Endothelial cell of umbilical vein (primary cell): ENCODE data around the gene SYNPR. TPM values are rescaled to one million over a fixed set of nuclear protein-coding genes. Genes with fewer than 3 reads are reported as not detected.

Experiments used
- BruUV-seq: library from RNA; stranded (reverse); fragments of 400-500 nt; replicated peaks from 2 replicates; lab custom pipeline; 2021; lab: Mats Ljungman, UMichigan
- CTCF ChIA-PET: fragments of 300-600, 350-600 bp; sonication (Branson Sonifier 250); formaldehyde crosslinking; loops from one replicate; lab custom pipeline; 2021; ENCODE audit warnings: antibody characterized with exemption, inconsistent platforms; lab: Charles Lee
- POLR2A ChIA-PET: fragments of 300-600, 350-600 bp; sonication (Branson Sonifier 250); formaldehyde crosslinking; loops from one replicate; lab custom pipeline; 2021; ENCODE audit warnings: antibody characterized with exemption, inconsistent platforms; lab: Charles Lee
- DNase-seq: peaks from one replicate; pipeline ENCODE4 v3.0.0-alpha.2; 2011; ENCODE audit warnings: low read depth, low spot score
- FAIRE-seq: peaks from 2 replicates; lab custom pipeline; 2011; peaks lifted over from hg19 to GRCh38; lab: Jason Lieb, UNC
- H2AFZ ChIP-seq: 2 replicates; pipeline ENCODE4 v1.6.0; 2012; ENCODE audit warnings: low read depth, low read length, control low read depth, inconsistent platforms
- H3K27ac ChIP-seq: 2 replicates; pipeline ENCODE4 v1.5.1; 2011; ENCODE audit warnings: low read depth, mild to moderate bottlenecking, control low read depth, low read length, moderate library complexity; ENCODE audit not compliant: insufficient read depth
- H3K27me3 ChIP-seq, 2 experiments: 2 replicates each; pipeline versions ENCODE4 v1.6.0 to v1.6.1; 2011; ENCODE audit warnings: low read length in 2 of 2, mixed read lengths in 1 of 2; ENCODE audit not compliant: control insufficient read depth in 2 of 2, insufficient read depth in 2 of 2
- H3K36me3 ChIP-seq, 2 experiments: 2 replicates in 1 of 2; 3 replicates in 1 of 2; pipeline ENCODE4 v1.5.1; 2011; ENCODE audit warnings: low read length in 2 of 2, mild to moderate bottlenecking in 1 of 2, moderate library complexity in 1 of 2; ENCODE audit not compliant: control insufficient read depth in 2 of 2, insufficient read depth in 2 of 2; ENCODE audit errors: extremely low read depth in 1 of 2
- H3K4me1 ChIP-seq: 3 replicates; pipeline ENCODE4 v1.5.1; 2011; ENCODE audit warnings: mild to moderate bottlenecking, low read length; ENCODE audit not compliant: control insufficient read depth, insufficient read depth; ENCODE audit errors: extremely low read depth
- H3K4me2 ChIP-seq: 2 replicates; pipeline ENCODE4 v1.6.1; 2011; ENCODE audit warnings: low read length, control low read depth, mixed read lengths; ENCODE audit not compliant: insufficient read depth
- H3K4me3 ChIP-seq, 3 experiments: fragments of 200-600 bp in 1 of 3; sonication (generic), shearing (Covaris generic) in 1 of 3; replicated peaks in 1 of 3; 2 replicates each; pipeline ENCODE4 v1.5.1; 2011 to 2016; ENCODE audit warnings: control low read depth in 3 of 3, low read length in 3 of 3, mild to moderate bottlenecking in 2 of 3, inconsistent platforms in 1 of 3, low read depth in 1 of 3, moderate library complexity in 1 of 3; ENCODE audit not compliant: insufficient read depth in 1 of 3
- H3K79me2 ChIP-seq: 2 replicates; pipeline ENCODE4 v1.6.0; 2012; ENCODE audit warnings: low read length, inconsistent platforms; ENCODE audit not compliant: control insufficient read depth, insufficient read depth
- H3K9ac ChIP-seq: replicated peaks from 2 replicates; pipeline ENCODE3; 2011; ENCODE audit warnings: low read length, control low read depth; ENCODE audit not compliant: insufficient read depth; ENCODE audit errors: extremely low read depth
- H3K9me1 ChIP-seq: replicated peaks from 3 replicates; pipeline ENCODE4 v1.6.0; 2011; ENCODE audit warnings: mild to moderate bottlenecking, low read length; ENCODE audit not compliant: control insufficient read depth, insufficient read depth; ENCODE audit errors: extremely low read depth
- H3K9me3 ChIP-seq: replicated peaks from 2 replicates; pipeline ENCODE4 v1.5.1; 2012; ENCODE audit warnings: low read length, inconsistent platforms; ENCODE audit not compliant: control insufficient read depth, insufficient read depth
- H4K20me1 ChIP-seq: replicated peaks from 2 replicates; pipeline ENCODE3; 2011; ENCODE audit warnings: mild to moderate bottlenecking, low read length; ENCODE audit not compliant: control insufficient read depth, insufficient read depth; ENCODE audit errors: extremely low read depth
- EZH2 ChIP-seq: IDR thresholded peaks from 2 replicates; pipeline ENCODE4 v1.6.1; 2012; ENCODE audit warnings: borderline replicate concordance, low read depth, mild to moderate bottlenecking, moderate library complexity, low read length, inconsistent platforms; ENCODE audit not compliant: severe bottlenecking
- FOS ChIP-seq: IDR thresholded peaks from 2 replicates; pipeline ENCODE4 v1.6.1; 2011; ENCODE audit warnings: mild to moderate bottlenecking, low read length, moderate library complexity, borderline replicate concordance; ENCODE audit not compliant: insufficient read depth
- GATA2 ChIP-seq: IDR thresholded peaks from 2 replicates; pipeline ENCODE4 v1.7.0; 2011; ENCODE audit warnings: low read depth, mild to moderate bottlenecking, moderate library complexity, mixed read lengths, low read length; ENCODE audit not compliant: insufficient read length, insufficient read depth
- JUN ChIP-seq: IDR thresholded peaks from 2 replicates; pipeline ENCODE4 v1.6.1; 2011; ENCODE audit warnings: borderline replicate concordance, low read depth; ENCODE audit not compliant: insufficient read length, insufficient read depth
- MYC ChIP-seq: IDR thresholded peaks from one replicate; pipeline ENCODE4 v1.6.1; 2011; ENCODE audit warnings: mild to moderate bottlenecking, low read depth, low read length
- POLR2A ChIP-seq: IDR thresholded peaks from 2 replicates; pipeline ENCODE4 v1.6.1; 2012; ENCODE audit warnings: low read depth, mild to moderate bottlenecking, control low read depth, low read length
- POLR2AphosphoS5 ChIP-seq: IDR thresholded peaks from 2 replicates; pipeline ENCODE4 v1.6.1; 2012; ENCODE audit warnings: low read depth, mild to moderate bottlenecking, control low read depth, low read length, moderate library complexity; ENCODE audit not compliant: insufficient read depth
- dilution Hi-C: fragments of 300-500 bp; cut with MboI; formaldehyde crosslinking; loops from one replicate; pipeline ENCODE4 v1.15.0; 2019; ENCODE audit warnings: low sequenced_read_pairs; ENCODE audit not compliant: extremely low pct_ligation_motif_present
- intact Hi-C: fragments of 100-400 bp; cut with micrococcal nuclease; formaldehyde crosslinking; loops from one replicate; pipeline ENCODE4 v1.10.0; 2022
- polyA plus RNA-seq, 4 experiments: library from polyadenylated mRNA; depleted of rRNA in 3 of 4; stranded (reverse) in 3 of 4; unstranded in 1 of 4; fragments of >200 nt; gene quantifications; 2 replicates each; pipeline versions ENCODE4 v1.2.1 to v1.2.3, GENCODE V29; 2011 to 2012; ENCODE audit warnings: missing spikeins in 1 of 4
- total RNA-seq: library from RNA; stranded (reverse); gene quantifications from 2 replicates; pipeline ENCODE4 v1.2.3, GENCODE V29; 2021
- TF ChIP-seq, protein P1 (sequence below), 2 donors: IDR thresholded peaks; 1 replicate in 1 of 2; 2 replicates in 1 of 2; pipeline ENCODE4 v1.5.1; 2011; ENCODE audit warnings: low read length in 2 of 2, mild to moderate bottlenecking in 2 of 2, moderate library complexity in 2 of 2, control low read depth in 1 of 2, inconsistent platforms in 1 of 2, low read depth in 1 of 2; ENCODE audit not compliant: insufficient read depth in 1 of 2; ENCODE audit errors: extremely low read depth in 1 of 2
- TF ChIP-seq, protein P2 (sequence below): IDR thresholded peaks from 2 replicates; pipeline ENCODE4 v1.6.1; 2011; ENCODE audit not compliant: insufficient read depth, insufficient read length

SYNPR gene
- total and polyA plus RNA-seq, 2 donors (not counting 3 experiments of a cell fraction or from before 2014, with no cell fraction given): not detected

DNA sequence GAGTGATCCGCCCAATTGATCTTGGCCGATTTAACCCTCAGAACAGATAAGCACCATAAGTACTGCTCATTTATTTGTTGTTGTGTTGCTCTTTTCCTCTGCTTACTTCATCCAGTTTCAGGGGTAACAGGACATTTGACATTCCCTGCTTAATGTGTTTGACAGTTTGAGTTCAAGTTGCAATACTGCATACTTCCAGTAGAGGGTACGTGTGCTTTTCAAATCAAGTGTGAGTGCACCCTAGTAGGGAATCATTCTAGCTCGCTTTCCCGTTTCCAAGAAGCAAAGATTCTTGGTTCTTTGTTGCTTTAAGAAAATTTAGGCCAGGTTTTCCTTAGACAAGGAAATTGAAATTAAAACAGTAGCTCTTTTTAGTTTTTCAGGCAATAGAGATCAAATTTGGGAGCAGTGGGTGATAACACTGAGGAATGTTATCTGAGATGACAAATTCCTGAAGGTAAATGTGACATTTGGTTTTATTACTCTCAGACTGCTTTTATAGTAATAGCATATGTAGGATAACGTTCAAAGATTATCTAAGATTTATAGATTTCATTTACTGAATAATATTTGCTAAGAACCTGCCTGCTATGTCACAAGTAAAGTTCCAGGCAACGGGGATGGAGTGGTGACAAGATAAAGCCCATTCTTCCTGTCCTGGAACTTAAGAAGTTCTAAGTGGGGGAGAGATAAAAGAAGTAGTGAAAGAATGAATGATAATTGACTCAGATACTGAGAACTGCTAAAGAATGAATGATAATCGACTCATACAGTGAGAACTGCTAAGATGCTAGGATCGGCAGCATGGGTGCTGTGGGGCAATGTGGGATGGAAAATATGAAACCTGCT lies 73.3 kb downstream of the SYNPR start:
- Histone ChIP-seq H3K27ac (no peak overlapping the region), H3K4me3 (no peak overlapping the region), H2AFZ (no peak overlapping the region), H3K4me2 (no peak overlapping the region), H3K9ac (no peak overlapping the region), H3K9me3 (no peaks in the 10 kb centered on the region), H4K20me1 (no peaks in the 10 kb centered on the region), H3K36me3 (no peaks in the 10 kb centered on the region), H3K9me1 (no peaks in the 10 kb centered on the region), H3K27me3 (peaks cover 0 to 3% of the 10 kb centered on the region in 2 experiments), H3K79me2 (no peaks in the 10 kb centered on the region), H3K4me1 (no peaks in the 10 kb centered on the region)
- dilution Hi-C loops: no loop called here
- no TSS peak for BruUV-seq
- TF ChIP-seq, protein P1, sequence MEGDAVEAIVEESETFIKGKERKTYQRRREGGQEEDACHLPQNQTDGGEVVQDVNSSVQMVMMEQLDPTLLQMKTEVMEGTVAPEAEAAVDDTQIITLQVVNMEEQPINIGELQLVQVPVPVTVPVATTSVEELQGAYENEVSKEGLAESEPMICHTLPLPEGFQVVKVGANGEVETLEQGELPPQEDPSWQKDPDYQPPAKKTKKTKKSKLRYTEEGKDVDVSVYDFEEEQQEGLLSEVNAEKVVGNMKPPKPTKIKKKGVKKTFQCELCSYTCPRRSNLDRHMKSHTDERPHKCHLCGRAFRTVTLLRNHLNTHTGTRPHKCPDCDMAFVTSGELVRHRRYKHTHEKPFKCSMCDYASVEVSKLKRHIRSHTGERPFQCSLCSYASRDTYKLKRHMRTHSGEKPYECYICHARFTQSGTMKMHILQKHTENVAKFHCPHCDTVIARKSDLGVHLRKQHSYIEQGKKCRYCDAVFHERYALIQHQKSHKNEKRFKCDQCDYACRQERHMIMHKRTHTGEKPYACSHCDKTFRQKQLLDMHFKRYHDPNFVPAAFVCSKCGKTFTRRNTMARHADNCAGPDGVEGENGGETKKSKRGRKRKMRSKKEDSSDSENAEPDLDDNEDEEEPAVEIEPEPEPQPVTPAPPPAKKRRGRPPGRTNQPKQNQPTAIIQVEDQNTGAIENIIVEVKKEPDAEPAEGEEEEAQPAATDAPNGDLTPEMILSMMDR (IDR thresholded peaks at IDR 0.05; ENCODE audit: extremely low read depth in 1 of 2, insufficient read depth in 1 of 2, low read depth in 1 of 2, low read length in 2 of 2): peak; percentile 59 to 72
- TF ChIP-seq JUN: no peak
- peak; percentile 68 for FAIRE-seq
- DNase-seq: peak; percentile 55
- intact Hi-C loops: loop anchor here (1.0 to 5.0 kb wide), 3 partner anchors 467 to 1131 kb away; no protein-coding TSS in a partner anchor
- ChIA-PET POLR2A (no interaction called here), CTCF (interaction anchor here (0.5 to 5.0 kb wide), 15 partner anchors 7 to 1135 kb away, joined by 3 to 153 read pairs (median 5); partner anchors contain the start of gene C3orf49)

DNA sequence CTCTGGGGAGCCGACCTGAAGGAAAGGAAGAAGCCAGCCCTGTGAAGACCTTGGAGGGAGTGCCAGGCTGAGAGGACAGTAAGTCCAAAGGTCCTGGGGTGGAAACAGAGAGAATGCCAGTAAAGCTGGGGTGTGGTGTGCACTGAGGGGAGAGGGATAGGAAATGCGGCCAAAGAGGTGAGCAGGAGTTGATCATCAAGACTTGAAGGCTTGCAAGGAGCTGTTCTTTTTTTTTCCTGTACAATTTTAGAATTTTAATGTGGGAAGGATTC lies 73.8 kb downstream of the SYNPR start:
- ChIA-PET CTCF (interaction anchor here (0.6 to 5.0 kb wide), 5 partner anchors 16 to 672 kb away, joined by 3 to 153 read pairs (median 5); partner anchors contain the start of gene C3orf49), POLR2A (no interaction called here)
- Histone ChIP-seq H3K9me3 (no peaks in the 10 kb centered on the region), H4K20me1 (no peaks in the 10 kb centered on the region), H3K4me1 (no peaks in the 10 kb centered on the region), H3K27ac (no peak overlapping the region), H3K4me3 (no peak overlapping the region), H3K27me3 (peaks cover 0 to 3% of the 10 kb centered on the region in 2 experiments), H3K9ac (no peak overlapping the region), H3K4me2 (no peak overlapping the region), H3K79me2 (no peaks in the 10 kb centered on the region), H3K9me1 (no peaks in the 10 kb centered on the region), H2AFZ (no peak overlapping the region), H3K36me3 (no peaks in the 10 kb centered on the region)
- no peak for DNase-seq
- intact Hi-C loops (loop anchor here (5.0 kb wide), 1 partner anchor 1130 kb away; no protein-coding TSS in a partner anchor), dilution Hi-C loops (no loop called here)
- TF ChIP-seq, protein P1 (IDR thresholded peaks at IDR 0.05; ENCODE audit: extremely low read depth in 1 of 2, insufficient read depth in 1 of 2, low read depth in 1 of 2, low read length in 2 of 2): no peak
- TF ChIP-seq POLR2A (no peak), FOS (no peak), JUN (no peak), POLR2AphosphoS5 (no peak), EZH2 (no peak), MYC (no peak), GATA2 (no peak)
- TF ChIP-seq, protein P2, sequence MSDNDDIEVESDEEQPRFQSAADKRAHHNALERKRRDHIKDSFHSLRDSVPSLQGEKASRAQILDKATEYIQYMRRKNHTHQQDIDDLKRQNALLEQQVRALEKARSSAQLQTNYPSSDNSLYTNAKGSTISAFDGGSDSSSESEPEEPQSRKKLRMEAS: no peak
- no TSS peak for BruUV-seq
- no peak for FAIRE-seq
